WTC11 (cell line): Measurements from ENCODE around the gene GOLPH3L.

Experiments used
- CREB1 ChIP-seq: sonication (generic); formaldehyde crosslinking; IDR thresholded peaks from 2 replicates; pipeline ENCODE4 v1.8.0; 2023; ENCODE audit warnings: mild to moderate bottlenecking, missing genetic modification reagents
- ETV6 ChIP-seq: sonication (generic); formaldehyde crosslinking; IDR thresholded peaks from 2 replicates; pipeline ENCODE4 v1.8.1; 2022; ENCODE audit warnings: mild to moderate bottlenecking, missing genetic modification reagents
- IRF2 ChIP-seq: sonication (generic); formaldehyde crosslinking; IDR thresholded peaks from 2 replicates; pipeline ENCODE4 v1.8.0; 2022; ENCODE audit warnings: low read depth, missing genetic modification reagents, borderline replicate concordance
- SP1 ChIP-seq: sonication (generic); formaldehyde crosslinking; conservative IDR thresholded peaks from 2 replicates; pipeline ENCODE4 v1.8.1; 2022; ENCODE audit warnings: missing genetic modification reagents
- ZBTB21 ChIP-seq: sonication (generic); formaldehyde crosslinking; IDR thresholded peaks from 2 replicates; pipeline ENCODE4 v1.8.1; 2023; ENCODE audit warnings: mild to moderate bottlenecking, missing genetic modification reagents, borderline replicate concordance
- ZNF263 ChIP-seq: sonication (generic); formaldehyde crosslinking; IDR thresholded peaks from 2 replicates; pipeline ENCODE4 v1.8.1; 2022; ENCODE audit warnings: low read depth, mild to moderate bottlenecking, moderate library complexity, missing genetic modification reagents
- TF ChIP-seq, protein P1 (sequence below): sonication (generic); formaldehyde crosslinking; IDR thresholded peaks from 2 replicates; pipeline ENCODE4 v1.8.1; 2023; ENCODE audit warnings: mild to moderate bottlenecking, missing genetic modification reagents, moderate library complexity
- TF ChIP-seq, protein P2 (sequence below): fragments of 200-600 bp; IDR thresholded peaks from 2 replicates; pipeline ENCODE4 v1.8.0; 2022; ENCODE audit warnings: antibody characterized with exemption
- TF ChIP-seq, protein P3 (sequence below): sonication (generic); formaldehyde crosslinking; conservative IDR thresholded peaks from 2 replicates; pipeline ENCODE4 v1.8.1; 2022; ENCODE audit warnings: mild to moderate bottlenecking, missing genetic modification reagents

DNA sequence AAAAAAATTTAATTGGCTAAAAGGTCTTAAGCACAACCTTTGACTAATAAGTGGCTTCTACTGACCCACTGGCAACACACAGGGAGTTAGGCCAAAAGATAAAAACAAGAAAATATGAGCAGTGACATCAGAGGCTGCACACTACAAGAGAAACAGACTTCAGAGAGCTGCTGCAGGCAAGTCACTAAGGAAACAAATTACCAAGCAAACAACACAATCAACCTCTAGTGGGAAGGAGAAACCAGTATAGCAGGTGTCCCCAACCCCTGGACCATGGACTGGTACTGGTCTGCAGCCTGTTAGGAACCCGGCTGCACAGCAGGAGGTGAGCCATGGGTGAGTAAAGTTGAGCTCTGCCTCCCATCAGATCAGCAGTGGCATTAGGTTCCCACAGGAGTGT, 46.8 kb downstream of the GOLPH3L start:
- no peak for TF ChIP-seq CREB1
- TF ChIP-seq, protein P1, sequence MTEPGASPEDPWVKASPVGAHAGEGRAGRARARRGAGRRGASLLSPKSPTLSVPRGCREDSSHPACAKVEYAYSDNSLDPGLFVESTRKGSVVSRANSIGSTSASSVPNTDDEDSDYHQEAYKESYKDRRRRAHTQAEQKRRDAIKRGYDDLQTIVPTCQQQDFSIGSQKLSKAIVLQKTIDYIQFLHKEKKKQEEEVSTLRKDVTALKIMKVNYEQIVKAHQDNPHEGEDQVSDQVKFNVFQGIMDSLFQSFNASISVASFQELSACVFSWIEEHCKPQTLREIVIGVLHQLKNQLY (CRISPR knock-in tag): no peak
- TF ChIP-seq, protein P2, sequence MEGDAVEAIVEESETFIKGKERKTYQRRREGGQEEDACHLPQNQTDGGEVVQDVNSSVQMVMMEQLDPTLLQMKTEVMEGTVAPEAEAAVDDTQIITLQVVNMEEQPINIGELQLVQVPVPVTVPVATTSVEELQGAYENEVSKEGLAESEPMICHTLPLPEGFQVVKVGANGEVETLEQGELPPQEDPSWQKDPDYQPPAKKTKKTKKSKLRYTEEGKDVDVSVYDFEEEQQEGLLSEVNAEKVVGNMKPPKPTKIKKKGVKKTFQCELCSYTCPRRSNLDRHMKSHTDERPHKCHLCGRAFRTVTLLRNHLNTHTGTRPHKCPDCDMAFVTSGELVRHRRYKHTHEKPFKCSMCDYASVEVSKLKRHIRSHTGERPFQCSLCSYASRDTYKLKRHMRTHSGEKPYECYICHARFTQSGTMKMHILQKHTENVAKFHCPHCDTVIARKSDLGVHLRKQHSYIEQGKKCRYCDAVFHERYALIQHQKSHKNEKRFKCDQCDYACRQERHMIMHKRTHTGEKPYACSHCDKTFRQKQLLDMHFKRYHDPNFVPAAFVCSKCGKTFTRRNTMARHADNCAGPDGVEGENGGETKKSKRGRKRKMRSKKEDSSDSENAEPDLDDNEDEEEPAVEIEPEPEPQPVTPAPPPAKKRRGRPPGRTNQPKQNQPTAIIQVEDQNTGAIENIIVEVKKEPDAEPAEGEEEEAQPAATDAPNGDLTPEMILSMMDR: no peak
- TF ChIP-seq SP1 (CRISPR knock-in tag): no peak
- TF ChIP-seq, protein P3, sequence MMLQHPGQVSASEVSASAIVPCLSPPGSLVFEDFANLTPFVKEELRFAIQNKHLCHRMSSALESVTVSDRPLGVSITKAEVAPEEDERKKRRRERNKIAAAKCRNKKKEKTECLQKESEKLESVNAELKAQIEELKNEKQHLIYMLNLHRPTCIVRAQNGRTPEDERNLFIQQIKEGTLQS (CRISPR knock-in tag): no peak
- no peak for TF ChIP-seq ETV6 (CRISPR knock-in tag)
- TF ChIP-seq ZBTB21 (CRISPR knock-in tag): no peak
- TF ChIP-seq ZNF263 (CRISPR knock-in tag): no peak
- TF ChIP-seq IRF2 (CRISPR knock-in tag): no peak
